Measurements from ENCODE around the gene TFF3. TPM values are rescaled to one million over a fixed set of nuclear protein-coding genes. Genes with fewer than 3 reads are reported as not detected.

The TFF3 gene, protein sequence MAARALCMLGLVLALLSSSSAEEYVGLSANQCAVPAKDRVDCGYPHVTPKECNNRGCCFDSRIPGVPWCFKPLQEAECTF
- total RNA-seq: not detected in 2 replicates
- polyA plus RNA-seq: 0.38 TPM in 1 of 2 replicates, not detected in the other

DNA sequence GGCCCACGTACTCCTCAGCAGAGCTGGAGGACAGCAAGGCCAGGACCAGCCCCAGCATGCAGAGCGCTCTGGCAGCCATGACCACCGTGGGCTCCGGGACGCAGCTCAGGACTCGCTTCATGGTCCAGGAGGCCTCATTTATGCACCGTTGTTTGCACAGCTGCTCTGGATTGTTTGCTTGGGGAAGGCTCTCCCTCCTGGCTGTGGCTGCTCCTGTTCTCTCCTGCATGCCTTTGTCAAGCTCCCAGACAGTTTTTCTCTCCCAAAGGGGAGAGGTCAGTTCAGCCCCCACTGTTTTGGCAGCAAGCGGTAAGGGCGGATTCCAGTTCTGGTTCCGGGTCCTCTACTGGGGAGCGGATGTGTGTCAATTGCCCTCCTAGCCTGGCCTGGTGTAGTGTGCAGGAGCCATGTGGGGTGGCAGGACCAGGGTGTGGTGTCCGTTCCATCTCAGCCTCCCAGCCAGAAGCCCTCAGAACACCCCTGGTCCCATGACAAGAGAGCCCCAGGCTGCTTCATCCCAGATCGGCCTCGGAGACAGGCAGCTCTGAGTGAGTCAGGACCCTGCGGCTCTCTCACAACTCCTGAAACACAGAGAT is at the start of gene TFF3:
TSS of gene TFF3 (minus strand) at position 114 of the 596 bp plus-strand sequence. CDS start at position 79, 35 bp downstream.
- Histone ChIP-seq H3K4me3 (no peak within 1 kb of the TSS), H3K9me3 (ENCODE audit: low read depth) (no peaks in the 10 kb centered on the region), H3K27ac (no peak within 1 kb of the TSS), H3K36me3 (no peaks in the 10 kb centered on the region), H3K4me1 (ENCODE audit: low read depth) (no peaks in the 10 kb centered on the region), H3K27me3 (no peaks in the 10 kb centered on the region)
- no peak for DNase-seq (ENCODE audit: low read depth in 1 of 2, low spot score in 1 of 2)
- TF ChIP-seq, protein P1, sequence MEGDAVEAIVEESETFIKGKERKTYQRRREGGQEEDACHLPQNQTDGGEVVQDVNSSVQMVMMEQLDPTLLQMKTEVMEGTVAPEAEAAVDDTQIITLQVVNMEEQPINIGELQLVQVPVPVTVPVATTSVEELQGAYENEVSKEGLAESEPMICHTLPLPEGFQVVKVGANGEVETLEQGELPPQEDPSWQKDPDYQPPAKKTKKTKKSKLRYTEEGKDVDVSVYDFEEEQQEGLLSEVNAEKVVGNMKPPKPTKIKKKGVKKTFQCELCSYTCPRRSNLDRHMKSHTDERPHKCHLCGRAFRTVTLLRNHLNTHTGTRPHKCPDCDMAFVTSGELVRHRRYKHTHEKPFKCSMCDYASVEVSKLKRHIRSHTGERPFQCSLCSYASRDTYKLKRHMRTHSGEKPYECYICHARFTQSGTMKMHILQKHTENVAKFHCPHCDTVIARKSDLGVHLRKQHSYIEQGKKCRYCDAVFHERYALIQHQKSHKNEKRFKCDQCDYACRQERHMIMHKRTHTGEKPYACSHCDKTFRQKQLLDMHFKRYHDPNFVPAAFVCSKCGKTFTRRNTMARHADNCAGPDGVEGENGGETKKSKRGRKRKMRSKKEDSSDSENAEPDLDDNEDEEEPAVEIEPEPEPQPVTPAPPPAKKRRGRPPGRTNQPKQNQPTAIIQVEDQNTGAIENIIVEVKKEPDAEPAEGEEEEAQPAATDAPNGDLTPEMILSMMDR (IDR thresholded peaks at IDR 0.05; ENCODE audit: low read depth, low read length): no peak

DNA sequence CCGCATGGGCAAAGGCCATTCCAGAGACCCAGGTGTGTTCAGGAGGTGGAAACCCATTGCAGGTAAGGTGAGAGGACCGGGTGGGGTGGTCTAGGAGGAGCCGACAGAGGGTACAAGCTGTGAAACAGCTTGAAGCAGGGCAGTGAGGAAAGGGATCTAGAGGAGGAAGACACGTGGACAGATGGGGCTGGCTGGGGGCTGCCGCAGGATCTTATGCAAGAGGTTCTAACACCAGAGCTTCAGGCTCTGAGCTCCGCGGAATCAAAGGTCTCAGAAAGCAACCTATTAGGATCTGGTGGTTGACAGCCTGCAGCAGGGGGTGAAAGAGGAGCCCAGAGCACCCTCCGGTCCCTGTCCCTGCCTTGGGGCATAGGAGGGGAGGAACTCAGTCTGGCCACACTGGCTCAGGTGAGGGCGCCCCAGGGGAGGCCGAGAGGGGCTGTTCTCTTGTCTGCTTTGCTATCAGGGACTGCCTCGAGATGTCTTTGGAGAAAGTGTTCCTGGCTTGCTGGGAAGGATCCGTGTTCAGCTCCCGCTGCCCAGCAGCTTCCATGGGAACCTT is 49.2 kb upstream of the TFF3 start:
- Histone ChIP-seq H3K36me3 (no peaks in the 10 kb centered on the region), H3K9me3 (ENCODE audit: low read depth) (no peaks in the 10 kb centered on the region), H3K27me3 (no peaks in the 10 kb centered on the region), H3K27ac (no peak overlapping the region), H3K4me3 (no peak overlapping the region), H3K4me1 (ENCODE audit: low read depth) (no peaks in the 10 kb centered on the region)
- DNase-seq (ENCODE audit: low read depth in 1 of 2, low spot score in 1 of 2): no peak
- TF ChIP-seq, protein P1 (IDR thresholded peaks at IDR 0.05; ENCODE audit: low read depth, low read length): no peak

DNA sequence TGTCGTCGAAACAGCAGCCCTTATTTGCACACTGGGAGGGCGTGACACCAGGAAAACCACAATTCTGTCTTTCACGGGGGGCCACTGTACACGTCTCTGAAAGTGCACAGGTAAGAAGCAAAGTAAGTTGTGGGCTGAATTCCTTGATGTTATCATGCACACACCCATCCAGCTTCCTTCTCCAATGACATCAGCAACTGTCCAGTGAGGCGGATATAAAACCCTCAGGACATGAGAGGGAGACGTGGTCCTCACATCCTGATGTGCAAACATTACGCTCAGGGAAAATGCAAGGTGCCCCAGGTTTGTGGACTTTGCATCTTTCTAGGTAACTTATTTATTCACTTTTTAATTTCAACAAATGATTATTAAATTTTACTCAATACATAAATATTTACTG is 48.1 kb upstream of the TFF3 start:
- TF ChIP-seq, protein P1 (IDR thresholded peaks at IDR 0.05; ENCODE audit: low read depth, low read length): no peak
- no peak for DNase-seq (ENCODE audit: low read depth in 1 of 2, low spot score in 1 of 2)

DNA sequence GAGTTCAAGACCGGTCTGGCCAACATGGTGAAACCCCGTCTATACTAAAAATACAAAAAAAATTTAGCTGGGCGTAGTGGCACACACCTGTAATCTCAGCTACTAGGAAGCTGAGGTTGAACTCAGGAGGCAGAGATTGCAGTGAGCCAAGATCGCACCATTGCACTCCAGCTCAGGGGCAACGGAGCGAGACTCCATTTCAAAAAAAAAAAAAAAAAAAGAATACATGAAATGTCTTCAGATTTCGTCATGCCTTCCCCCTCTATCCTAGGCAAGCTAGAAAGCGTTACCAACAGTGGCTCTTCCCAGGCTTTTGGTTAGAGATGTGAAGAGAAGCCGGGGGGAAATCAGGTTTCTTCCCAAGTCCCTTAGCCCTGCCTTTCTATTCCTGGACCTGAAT is 47.5 kb upstream of the TFF3 start:
- no peaks in the 10 kb centered on the region for H3K36me3 ChIP-seq
- no peaks in the 10 kb centered on the region for H3K4me1 ChIP-seq (ENCODE audit: low read depth)
- no peak for DNase-seq (ENCODE audit: low read depth in 1 of 2, low spot score in 1 of 2)
- H3K27ac ChIP-seq: no peak overlapping the region
- H3K4me3 ChIP-seq: no peak overlapping the region
- TF ChIP-seq, protein P1 (IDR thresholded peaks at IDR 0.05; ENCODE audit: low read depth, low read length): no peak
- H3K27me3 ChIP-seq: no peaks in the 10 kb centered on the region
- no peaks in the 10 kb centered on the region for H3K9me3 ChIP-seq (ENCODE audit: low read depth)

More for the DNA sequence above, 48.1 kb upstream of the TFF3 start:
- Histone ChIP-seq H3K9me3 (ENCODE audit: low read depth) (no peaks in the 10 kb centered on the region), H3K27me3 (no peaks in the 10 kb centered on the region), H3K36me3 (no peaks in the 10 kb centered on the region), H3K27ac (no peak overlapping the region), H3K4me1 (ENCODE audit: low read depth) (no peaks in the 10 kb centered on the region), H3K4me3 (no peak overlapping the region)

DNA sequence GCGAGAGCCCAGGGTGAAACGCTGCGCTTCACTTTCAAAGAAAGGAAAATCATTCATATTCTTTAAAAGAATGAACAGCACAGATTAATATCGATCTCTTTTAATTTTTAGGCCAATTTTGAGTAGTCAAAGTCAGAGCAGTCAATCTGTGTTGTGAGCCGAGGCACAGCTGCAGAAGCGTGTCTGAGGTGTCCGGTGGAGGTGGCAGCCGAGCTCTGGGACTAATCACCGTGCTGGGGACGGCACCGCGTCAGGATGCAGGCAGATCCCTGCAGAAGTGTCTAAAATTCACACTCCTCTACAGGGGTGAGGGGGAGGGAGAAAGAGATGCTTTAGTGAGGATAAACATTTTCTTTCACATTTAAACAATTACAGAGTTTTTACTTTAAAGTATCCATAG is 47.0 kb upstream of the TFF3 start:
- H3K27ac ChIP-seq: no peak overlapping the region
- no peaks in the 10 kb centered on the region for H3K9me3 ChIP-seq (ENCODE audit: low read depth)
- no peak for DNase-seq (ENCODE audit: low read depth in 1 of 2, low spot score in 1 of 2)
- no peak overlapping the region for H3K4me3 ChIP-seq
- no peaks in the 10 kb centered on the region for H3K27me3 ChIP-seq
- no peaks in the 10 kb centered on the region for H3K4me1 ChIP-seq (ENCODE audit: low read depth)
- H3K36me3 ChIP-seq: no peaks in the 10 kb centered on the region
- TF ChIP-seq, protein P1 (IDR thresholded peaks at IDR 0.05; ENCODE audit: low read depth, low read length): no peak

Data from cardiac muscle cell (in vitro differentiated cells and primary cell).